KMS-11 (cell line): ENCODE data around the gene STAP1.

Experiments
- H2AFZ ChIP-seq: fragments of 200-600 bp; sonication (generic); 2 replicates; pipeline ENCODE4 v1.6.1; 2016; ENCODE audit warnings: antibody characterized with exemption, mixed run types, low read depth
- H3K27ac ChIP-seq: fragments of 200-600 bp; sonication (generic); 2 replicates; pipeline ENCODE4 v1.6.1; 2016; ENCODE audit warnings: mild to moderate bottlenecking, mixed run types
- H3K27me3 ChIP-seq: fragments of 200-600 bp; sonication (generic); 2 replicates; pipeline ENCODE4 v1.6.1; 2017; ENCODE audit warnings: mild to moderate bottlenecking, low read depth, mixed run types, moderate library complexity; ENCODE audit not compliant: insufficient read depth
- H3K36me3 ChIP-seq: fragments of 200-600 bp; sonication (generic); 2 replicates; pipeline ENCODE4 v1.6.1; 2017; ENCODE audit warnings: mild to moderate bottlenecking, mixed run types; ENCODE audit not compliant: insufficient read depth
- H3K4me1 ChIP-seq: fragments of 200-600 bp; sonication (generic); 2 replicates; pipeline ENCODE4 v1.6.1; 2016; ENCODE audit warnings: mild to moderate bottlenecking, low read depth, mixed run types; ENCODE audit not compliant: poor library complexity, severe bottlenecking
- H3K4me2 ChIP-seq: fragments of 200-600 bp; sonication (generic); 2 replicates; pipeline ENCODE4 v1.7.0; 2016; ENCODE audit warnings: mild to moderate bottlenecking, mixed run types
- H3K4me3 ChIP-seq: fragments of 200-600 bp; sonication (generic); IDR thresholded peaks from 2 replicates; pipeline ENCODE4 v1.6.1; 2017; ENCODE audit warnings: low read depth, low read length, mixed read lengths; ENCODE audit not compliant: insufficient read depth
- H3K79me2 ChIP-seq: fragments of 200-600 bp; sonication (generic); 2 replicates; pipeline ENCODE4 v1.6.1; 2016; ENCODE audit warnings: low read depth, mixed run types; ENCODE audit not compliant: insufficient read depth
- H3K9ac ChIP-seq: fragments of 200-600 bp; sonication (generic); 2 replicates; pipeline ENCODE4 v1.6.1; 2016; ENCODE audit warnings: mild to moderate bottlenecking, mixed run types
- H4K20me1 ChIP-seq: fragments of 200-600 bp; sonication (generic); 2 replicates; pipeline ENCODE4 v1.6.1; 2016; ENCODE audit warnings: mild to moderate bottlenecking, mixed run types; ENCODE audit not compliant: insufficient read depth
- TF ChIP-seq, protein P1 (sequence below): fragments of 200-600 bp; sonication (generic); conservative IDR thresholded peaks from 2 replicates; pipeline ENCODE4 v1.6.1; 2017; ENCODE audit warnings: low read depth, mild to moderate bottlenecking, antibody characterized with exemption, low read length, moderate library complexity, mixed read lengths

The STAP1 gene

DNA sequence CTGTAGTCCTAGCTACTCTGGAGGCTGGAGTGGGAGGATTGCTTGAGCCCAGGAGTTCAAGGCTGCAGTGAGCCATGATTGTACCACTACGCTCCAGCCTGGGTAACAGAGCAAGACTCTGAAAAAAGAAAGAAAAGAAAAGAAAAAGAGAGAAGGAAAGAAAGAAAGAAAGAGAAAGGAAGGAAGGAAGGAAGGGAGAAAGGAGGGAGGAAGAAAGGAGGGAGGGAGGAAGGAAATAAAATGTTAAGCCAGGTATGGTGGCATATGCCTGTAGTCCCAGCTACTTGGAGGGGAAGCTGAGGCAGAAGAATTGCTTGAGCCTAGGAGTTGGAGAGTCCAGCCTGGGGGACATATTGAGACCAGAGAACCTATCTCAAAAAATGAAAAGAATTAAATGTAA lies 12.0 kb downstream of the STAP1 start:
- no peak overlapping the region for H3K4me2 ChIP-seq
- no peaks in the 10 kb centered on the region for H3K79me2 ChIP-seq
- H3K36me3 ChIP-seq, result no peaks in the 10 kb centered on the region
- TF ChIP-seq, protein P1, sequence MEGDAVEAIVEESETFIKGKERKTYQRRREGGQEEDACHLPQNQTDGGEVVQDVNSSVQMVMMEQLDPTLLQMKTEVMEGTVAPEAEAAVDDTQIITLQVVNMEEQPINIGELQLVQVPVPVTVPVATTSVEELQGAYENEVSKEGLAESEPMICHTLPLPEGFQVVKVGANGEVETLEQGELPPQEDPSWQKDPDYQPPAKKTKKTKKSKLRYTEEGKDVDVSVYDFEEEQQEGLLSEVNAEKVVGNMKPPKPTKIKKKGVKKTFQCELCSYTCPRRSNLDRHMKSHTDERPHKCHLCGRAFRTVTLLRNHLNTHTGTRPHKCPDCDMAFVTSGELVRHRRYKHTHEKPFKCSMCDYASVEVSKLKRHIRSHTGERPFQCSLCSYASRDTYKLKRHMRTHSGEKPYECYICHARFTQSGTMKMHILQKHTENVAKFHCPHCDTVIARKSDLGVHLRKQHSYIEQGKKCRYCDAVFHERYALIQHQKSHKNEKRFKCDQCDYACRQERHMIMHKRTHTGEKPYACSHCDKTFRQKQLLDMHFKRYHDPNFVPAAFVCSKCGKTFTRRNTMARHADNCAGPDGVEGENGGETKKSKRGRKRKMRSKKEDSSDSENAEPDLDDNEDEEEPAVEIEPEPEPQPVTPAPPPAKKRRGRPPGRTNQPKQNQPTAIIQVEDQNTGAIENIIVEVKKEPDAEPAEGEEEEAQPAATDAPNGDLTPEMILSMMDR, result no peak
- H3K27ac ChIP-seq, result no peak overlapping the region
- H2AFZ ChIP-seq, result no peak overlapping the region
- H3K4me3 ChIP-seq, result no peak overlapping the region
- H4K20me1 ChIP-seq, result no peaks in the 10 kb centered on the region
- H3K27me3 ChIP-seq, result no peaks in the 10 kb centered on the region
- H3K9ac ChIP-seq, result no peak overlapping the region
- H3K4me1 ChIP-seq, result no peaks in the 10 kb centered on the region

DNA sequence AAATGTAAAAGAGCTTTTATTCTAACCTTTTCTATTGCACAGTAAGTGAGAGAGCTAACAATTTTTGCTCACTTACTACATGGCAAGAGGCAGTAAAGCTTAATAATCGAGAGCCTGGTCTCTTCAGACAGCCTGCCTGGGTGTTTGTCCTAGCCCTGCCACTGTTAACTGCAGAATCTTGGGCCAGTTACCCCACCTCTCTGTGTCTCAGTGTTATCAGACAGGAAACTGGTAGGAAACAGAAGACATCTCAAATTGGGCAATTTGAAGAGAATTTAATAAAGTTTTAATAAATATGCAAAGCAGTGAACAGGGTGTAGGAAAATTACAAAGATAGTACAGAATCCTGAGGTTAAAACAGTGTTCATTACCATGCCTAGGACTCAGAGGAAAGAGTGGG lies 13.4 kb downstream of the STAP1 start:
- Histone ChIP-seq H4K20me1 (no peaks in the 10 kb centered on the region), H3K4me2 (no peak overlapping the region), H3K36me3 (no peaks in the 10 kb centered on the region), H3K79me2 (no peaks in the 10 kb centered on the region), H3K9ac (no peak overlapping the region), H2AFZ (no peak overlapping the region), H3K27ac (no peak overlapping the region), H3K27me3 (no peaks in the 10 kb centered on the region), H3K4me1 (no peaks in the 10 kb centered on the region), H3K4me3 (no peak overlapping the region)
- TF ChIP-seq, protein P1, result no peak

DNA sequence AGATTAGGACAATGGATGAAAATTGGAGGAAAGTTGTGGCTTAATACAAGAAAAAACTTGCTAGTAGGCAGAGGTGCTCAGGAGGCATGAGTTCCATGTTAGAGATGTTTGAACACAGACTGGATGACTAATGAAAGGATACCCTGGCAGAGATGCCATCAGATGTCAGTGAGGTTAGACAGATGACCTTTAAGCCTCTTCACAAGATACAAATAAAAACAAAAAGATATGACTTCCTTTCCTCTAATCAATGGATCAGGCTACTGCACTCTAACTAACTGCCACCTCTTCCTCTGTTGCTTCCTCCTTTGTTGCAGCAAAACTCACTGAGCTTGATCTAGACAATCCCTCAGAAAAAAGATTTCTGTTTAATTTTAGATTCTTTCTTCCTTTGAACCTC lies 14.7 kb downstream of the STAP1 start:
- no peaks in the 10 kb centered on the region for H3K4me1 ChIP-seq
- no peak overlapping the region for H3K4me2 ChIP-seq
- H3K27me3 ChIP-seq, result no peaks in the 10 kb centered on the region
- H3K79me2 ChIP-seq, result no peaks in the 10 kb centered on the region
- no peak overlapping the region for H3K27ac ChIP-seq
- no peaks in the 10 kb centered on the region for H4K20me1 ChIP-seq
- H3K36me3 ChIP-seq, result no peaks in the 10 kb centered on the region
- no peak overlapping the region for H3K4me3 ChIP-seq
- no peak overlapping the region for H2AFZ ChIP-seq
- TF ChIP-seq, protein P1, result no peak
- no peak overlapping the region for H3K9ac ChIP-seq

DNA sequence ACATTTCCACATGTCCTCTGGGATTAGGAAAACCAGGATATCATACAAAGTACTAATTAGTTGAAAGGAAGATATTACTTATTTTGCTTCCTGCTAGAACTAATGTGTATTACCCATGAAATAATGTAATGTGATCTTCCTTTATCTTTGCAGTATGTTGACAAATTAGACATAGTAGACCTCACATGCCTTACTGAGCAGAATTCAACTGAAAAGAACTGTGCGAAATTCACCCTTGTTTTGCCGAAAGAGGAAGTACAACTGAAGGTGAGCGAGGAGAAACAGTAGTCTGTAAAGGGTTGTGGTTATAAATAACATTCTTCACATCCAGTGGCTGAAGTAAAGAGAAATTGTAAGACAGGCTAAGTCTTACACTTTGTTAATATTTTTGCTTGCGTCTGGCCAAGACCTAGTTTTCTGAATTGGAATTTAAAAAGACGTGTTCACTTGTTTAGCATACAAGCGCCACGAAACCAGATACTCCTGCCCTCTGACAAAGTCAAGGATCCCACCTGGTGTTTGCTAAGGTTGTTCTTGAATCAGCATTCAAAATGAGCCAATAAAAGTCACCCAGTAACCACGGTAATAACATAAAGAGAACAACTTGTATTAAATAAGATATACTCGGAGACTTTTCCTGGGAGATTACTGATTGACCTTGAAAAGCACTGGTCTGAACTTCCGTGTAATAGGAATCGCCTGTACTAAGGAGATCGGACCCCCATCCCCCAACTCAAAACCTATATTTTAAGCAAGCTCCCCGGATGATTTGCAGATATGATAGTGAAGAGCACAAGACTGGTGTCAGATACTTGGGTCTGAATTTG lies 16.9 kb downstream of the STAP1 start:
- H3K27me3 ChIP-seq, result no peaks in the 10 kb centered on the region
- no peak overlapping the region for H3K9ac ChIP-seq
- H3K79me2 ChIP-seq, result no peaks in the 10 kb centered on the region
- H2AFZ ChIP-seq, result no peak overlapping the region
- H3K27ac ChIP-seq, result no peak overlapping the region
- no peak overlapping the region for H3K4me3 ChIP-seq
- no peak overlapping the region for H3K4me2 ChIP-seq
- TF ChIP-seq, protein P1, result no peak
- no peaks in the 10 kb centered on the region for H3K36me3 ChIP-seq
- H4K20me1 ChIP-seq, result no peaks in the 10 kb centered on the region
- H3K4me1 ChIP-seq, result no peaks in the 10 kb centered on the region
